Neural cell (in vitro differentiated cells): ENCODE results near the gene DHRS1.

Experiments
- EP300 ChIP-seq: fragments of 450-650 bp; conservative IDR thresholded peaks from 2 replicates; pipeline ENCODE4 v1.6.1; 2014; ENCODE audit warnings: antibody characterized with exemption, mild to moderate bottlenecking, moderate library complexity; ENCODE audit not compliant: poor library complexity, severe bottlenecking
- EZH2 ChIP-seq: fragments of 200-600, 300-800 bp; shearing (Covaris generic), sonication (generic); IDR thresholded peaks from 2 replicates; pipeline ENCODE4 v1.6.1; 2014; ENCODE audit warnings: antibody characterized with exemption, low read length, borderline replicate concordance, mild to moderate bottlenecking; ENCODE audit not compliant: insufficient read depth, poor library complexity, severe bottlenecking
- MXI1 ChIP-seq: fragments of 450-650 bp; conservative IDR thresholded peaks from 2 replicates; pipeline ENCODE4 v1.6.1; 2014; ENCODE audit warnings: antibody characterized with exemption, mild to moderate bottlenecking; ENCODE audit not compliant: poor library complexity, severe bottlenecking
- POLR2AphosphoS5 ChIP-seq: IDR thresholded peaks from 2 replicates; pipeline ENCODE4 v1.6.1; 2012
- RAD21 ChIP-seq: fragments of 450-650 bp; conservative IDR thresholded peaks from 2 replicates; pipeline ENCODE4 v1.6.1; 2014; ENCODE audit warnings: antibody characterized with exemption, mild to moderate bottlenecking, moderate library complexity
- REST ChIP-seq: IDR thresholded peaks from 2 replicates; pipeline ENCODE4 v1.6.1; 2012; ENCODE audit warnings: borderline replicate concordance
- TAF1 ChIP-seq: IDR thresholded peaks from 2 replicates; pipeline ENCODE4 v1.6.1; 2012; ENCODE audit warnings: low read depth
- TF ChIP-seq, protein P1 (sequence below): fragments of 450-650 bp; IDR thresholded peaks from 2 replicates; pipeline ENCODE4 v1.5.1; 2014; ENCODE audit warnings: antibody characterized with exemption, mild to moderate bottlenecking, moderate library complexity; ENCODE audit not compliant: poor library complexity, severe bottlenecking

DNA sequence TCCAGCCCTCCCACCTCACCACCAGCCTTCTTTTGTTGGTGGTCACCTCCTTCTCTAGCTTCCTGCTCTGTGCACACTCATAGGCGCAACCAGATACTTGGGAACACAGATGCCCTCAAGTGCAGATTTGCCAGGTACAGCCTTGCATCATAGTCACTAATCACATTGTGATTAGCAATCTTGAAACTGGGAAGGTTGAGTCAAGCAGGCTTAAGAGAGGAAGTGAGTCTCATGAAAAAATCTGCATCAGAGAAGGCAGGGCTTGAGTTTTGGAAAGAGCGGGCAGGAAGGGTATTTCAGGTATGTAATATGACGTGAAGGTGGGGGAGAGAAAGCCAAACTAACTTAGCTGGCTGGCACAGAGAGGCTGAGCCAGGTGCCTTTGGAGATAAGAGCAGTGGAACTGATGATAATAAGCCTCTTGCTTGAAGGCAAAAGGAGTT is 25.5 kb downstream of the DHRS1 start:
- TF ChIP-seq, protein P1, sequence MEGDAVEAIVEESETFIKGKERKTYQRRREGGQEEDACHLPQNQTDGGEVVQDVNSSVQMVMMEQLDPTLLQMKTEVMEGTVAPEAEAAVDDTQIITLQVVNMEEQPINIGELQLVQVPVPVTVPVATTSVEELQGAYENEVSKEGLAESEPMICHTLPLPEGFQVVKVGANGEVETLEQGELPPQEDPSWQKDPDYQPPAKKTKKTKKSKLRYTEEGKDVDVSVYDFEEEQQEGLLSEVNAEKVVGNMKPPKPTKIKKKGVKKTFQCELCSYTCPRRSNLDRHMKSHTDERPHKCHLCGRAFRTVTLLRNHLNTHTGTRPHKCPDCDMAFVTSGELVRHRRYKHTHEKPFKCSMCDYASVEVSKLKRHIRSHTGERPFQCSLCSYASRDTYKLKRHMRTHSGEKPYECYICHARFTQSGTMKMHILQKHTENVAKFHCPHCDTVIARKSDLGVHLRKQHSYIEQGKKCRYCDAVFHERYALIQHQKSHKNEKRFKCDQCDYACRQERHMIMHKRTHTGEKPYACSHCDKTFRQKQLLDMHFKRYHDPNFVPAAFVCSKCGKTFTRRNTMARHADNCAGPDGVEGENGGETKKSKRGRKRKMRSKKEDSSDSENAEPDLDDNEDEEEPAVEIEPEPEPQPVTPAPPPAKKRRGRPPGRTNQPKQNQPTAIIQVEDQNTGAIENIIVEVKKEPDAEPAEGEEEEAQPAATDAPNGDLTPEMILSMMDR: no peak
- no peak for TF ChIP-seq REST
- no peak for TF ChIP-seq POLR2AphosphoS5
- TF ChIP-seq TAF1: no peak
- TF ChIP-seq EZH2: no peak
- TF ChIP-seq EP300: no peak
- no peak for TF ChIP-seq MXI1
- no peak for TF ChIP-seq RAD21
